Kidney glomerular epithelial cell (primary cell): ENCODE results near the gene EFR3B.
"Not testable (repeated sequence)": the region's sequence is repeated elsewhere in the genome, so short reads cannot be mapped to it uniquely, and the experiment has no call there.

Experiments
- DNase-seq: peaks from one replicate; lab custom pipeline; 2025; lab: John Stamatoyannopoulos, UW

Gene EFR3B

DNA sequence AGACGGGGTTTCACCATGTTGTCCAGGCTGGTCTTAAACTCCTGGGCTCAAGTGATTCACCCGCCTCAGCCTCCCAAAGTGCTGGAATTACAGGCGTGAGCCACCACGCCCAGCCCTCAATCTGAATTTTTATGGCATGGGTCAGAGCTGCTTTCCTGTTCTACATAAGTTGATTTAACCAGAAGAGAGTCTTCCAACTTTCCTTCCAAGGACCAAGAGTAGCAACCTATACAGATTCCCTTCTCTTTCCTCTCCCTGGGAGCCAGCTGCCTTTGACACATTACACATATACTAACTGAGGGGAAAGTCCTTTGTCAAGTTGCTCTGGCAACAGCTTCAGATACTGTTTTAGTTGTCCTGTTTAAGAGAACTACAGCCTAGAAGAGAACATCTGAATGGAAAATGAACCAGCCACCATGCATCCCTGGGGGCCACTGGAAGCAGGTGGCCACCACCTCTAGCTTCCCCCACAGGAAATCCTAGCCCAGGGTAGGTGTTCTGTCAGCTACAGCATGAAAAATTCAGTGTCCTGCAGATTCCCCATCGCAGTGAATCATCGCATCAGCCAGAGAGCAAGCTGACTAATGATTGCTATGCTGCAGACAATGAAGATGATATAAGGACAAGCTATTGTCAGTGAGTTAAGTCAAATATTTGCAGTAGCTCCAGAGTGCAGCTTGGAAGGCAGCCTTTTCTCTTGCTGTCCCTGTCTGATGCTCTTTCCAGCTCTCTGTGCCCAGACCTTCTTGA lies 63.6 kb downstream of the EFR3B start:
- peak; percentile 70 for DNase-seq

DNA sequence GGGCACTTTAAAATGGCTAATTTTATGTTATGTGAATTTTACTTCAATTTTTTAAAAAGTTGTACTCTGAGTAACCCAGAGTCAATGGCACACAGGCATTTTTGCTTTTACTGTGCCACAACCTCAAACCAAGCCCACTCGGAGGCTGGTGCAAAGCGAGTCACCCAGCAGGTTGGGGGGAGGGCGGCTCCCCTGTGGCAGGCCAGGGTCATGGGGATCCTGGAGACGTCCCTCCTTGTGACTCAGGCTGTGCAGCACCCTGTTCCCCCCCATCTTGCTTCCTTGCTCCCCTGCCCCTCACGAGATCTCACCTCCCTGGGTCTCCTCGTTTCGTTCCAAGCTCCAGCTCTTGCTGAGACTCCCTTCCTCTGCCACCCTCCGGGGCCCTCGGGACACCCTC lies 67.9 kb downstream of the EFR3B start:
- DNase-seq: no peak

DNA sequence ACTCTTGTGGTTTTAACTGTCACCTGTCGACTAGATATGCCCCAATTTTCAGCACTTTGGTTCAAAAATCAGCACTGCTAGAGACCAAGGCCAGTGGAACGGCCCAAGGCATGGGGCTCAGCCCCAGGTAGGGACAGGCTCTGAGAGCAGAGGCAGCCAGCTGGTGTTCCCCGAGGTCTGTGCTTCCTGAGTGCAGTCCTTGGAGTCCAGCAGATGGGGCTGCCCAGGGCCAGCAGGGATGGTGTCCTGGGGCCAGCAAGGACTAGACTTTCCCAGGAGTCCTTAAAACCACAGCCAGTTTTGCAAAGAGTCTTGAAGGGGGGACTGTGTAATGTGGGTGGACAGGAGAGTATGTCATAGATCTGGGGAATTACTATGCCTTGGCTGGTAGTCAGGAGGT lies 70.2 kb downstream of the EFR3B start:
- no peak for DNase-seq

DNA sequence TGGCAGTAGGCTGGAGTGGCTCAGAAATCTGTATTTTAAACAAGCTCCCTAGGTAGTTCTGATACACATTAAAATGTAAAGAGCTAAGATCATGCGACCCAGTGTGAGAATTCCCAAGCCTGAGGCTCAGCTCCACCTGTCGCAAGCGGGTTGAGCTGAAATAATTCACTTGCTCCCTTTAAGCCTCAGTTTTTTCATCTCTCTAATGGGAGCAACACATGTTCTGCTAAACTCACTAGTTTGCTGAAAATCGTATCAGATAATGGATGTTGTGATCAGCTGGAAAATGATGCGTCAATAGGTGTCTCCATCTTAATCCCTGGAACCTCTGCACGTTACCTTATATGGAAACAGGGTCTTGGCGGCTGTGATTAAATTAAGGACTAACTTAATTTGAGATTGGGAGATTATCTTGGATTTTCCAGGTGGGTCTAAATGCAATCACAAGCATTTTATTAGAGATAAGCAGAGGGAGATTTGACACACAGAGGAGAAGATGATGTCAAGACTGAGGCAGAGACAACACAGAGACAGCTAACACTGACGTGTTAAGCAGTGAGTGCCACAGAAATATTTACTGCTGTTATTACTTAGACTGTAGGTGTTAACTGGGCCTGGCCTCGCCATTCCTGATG lies 73.5 kb downstream of the EFR3B start:
- no peak for DNase-seq

DNA sequence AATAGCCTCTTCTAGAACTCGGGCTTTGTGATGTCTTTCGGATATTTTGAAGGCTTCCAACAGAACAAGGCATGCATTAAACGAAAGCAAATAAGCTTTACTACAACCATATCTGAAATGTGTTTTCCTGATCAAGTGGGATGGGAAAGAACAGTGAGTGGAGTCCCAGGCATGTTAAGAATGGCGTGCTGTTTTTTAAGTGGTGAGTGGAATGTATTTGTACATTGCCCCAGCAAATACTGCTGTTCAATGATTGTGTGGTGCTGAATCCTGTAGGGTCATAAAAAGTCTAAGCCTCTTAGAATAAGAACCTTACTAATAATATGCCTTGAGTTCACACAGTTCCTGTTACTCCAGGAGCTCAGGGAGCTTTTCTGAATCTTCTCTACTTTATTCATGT lies 74.0 kb downstream of the EFR3B start:
- DNase-seq: no peak

DNA sequence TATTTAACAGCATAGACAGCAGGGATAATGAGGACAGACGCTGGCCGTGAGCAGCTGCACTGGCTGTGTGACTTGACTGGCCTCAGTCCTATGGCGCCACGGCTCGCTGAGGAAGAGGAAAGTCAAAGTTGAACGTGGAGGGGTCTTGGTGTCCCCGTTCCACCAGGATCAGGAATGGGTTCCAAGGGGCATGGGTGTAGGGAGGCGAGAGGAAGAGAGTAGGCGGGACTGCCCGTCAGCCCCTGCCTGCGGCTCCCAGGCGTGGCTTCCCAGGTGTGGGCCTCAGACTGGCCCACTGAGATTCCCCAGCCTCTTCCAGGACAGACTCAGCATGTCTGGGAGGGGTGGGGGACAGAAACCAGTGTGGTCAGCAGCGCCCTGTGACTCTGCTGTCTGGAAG lies 75.1 kb downstream of the EFR3B start:
- DNase-seq: no peak

DNA sequence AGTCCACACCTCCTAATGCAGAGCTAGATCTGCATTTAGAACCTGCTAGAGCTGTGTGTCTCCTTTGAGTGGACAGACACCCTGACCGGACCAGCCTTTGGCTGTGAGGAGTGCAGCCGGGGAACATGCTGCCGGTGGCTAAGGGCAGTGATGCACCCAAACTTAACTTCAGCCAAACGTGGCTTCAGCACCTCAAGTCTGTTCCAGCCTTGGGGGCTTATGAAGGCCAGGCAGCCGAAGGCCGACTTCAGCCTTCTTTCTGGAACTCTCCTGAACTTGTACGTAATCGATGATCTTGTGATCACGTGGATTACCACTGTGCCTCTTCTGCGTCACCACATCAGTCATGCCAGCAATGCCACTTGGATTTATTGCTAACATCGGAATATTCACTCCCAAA lies 77.4 kb downstream of the EFR3B start:
- DNase-seq: no peak

DNA sequence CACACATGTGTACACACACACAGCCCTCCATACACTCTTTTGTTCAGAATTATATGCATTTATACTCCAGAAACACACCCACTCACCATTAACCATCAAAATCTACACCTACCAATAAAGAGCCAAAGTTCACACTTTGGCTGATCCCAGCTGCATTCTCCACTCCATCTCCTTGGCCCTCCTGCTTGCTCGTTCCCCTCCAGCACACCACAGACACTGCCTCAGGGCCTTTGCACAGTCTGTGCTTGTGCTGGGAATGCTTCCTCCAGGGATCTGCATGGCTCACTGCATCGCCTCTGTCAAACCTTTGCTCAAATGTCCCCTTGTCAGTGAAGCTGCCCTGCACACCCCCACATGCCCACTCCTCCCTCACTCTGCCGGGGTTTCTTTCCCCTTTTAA lies 80.5 kb downstream of the EFR3B start:
- no peak for DNase-seq

DNA sequence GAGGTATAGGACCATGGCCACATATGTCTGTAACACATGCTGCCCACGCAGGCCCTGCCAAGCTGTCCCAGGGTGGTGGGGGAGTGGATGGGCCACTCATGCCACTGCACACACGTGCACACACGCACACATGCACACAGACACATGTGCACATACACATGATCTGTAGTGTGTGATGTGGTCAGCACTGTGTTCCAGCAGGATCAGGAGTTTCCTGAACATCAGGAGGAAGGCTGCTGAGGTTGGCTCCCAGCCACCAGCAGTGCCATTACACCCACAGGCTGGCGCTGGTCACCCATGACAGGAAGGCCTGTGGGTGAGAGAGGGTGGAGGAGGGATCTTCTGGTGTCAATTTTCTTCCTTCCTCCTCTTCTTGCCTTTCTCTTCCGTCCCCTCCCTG lies 81.8 kb downstream of the EFR3B start:
- no peak for DNase-seq

DNA sequence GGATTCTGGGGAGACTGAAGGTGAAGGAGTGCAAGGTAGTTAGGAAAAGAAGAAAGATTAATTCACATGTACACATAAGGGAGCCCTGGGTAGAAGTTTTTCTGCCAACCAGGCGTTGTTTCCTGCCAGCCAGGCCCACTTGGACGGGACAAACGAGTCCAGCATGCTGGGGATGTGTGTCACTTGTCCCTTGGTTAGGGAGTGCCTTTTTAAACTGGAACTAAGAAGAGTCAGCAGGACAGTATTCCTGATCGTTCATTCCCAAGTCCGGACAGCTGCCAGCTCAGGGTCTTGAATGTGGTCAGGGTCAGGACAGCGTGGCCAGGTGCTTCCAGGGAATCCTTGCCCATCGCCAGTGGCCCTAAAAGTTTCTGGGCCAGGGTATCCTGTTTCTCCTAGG lies 83.3 kb downstream of the EFR3B start:
- no peak for DNase-seq

DNA sequence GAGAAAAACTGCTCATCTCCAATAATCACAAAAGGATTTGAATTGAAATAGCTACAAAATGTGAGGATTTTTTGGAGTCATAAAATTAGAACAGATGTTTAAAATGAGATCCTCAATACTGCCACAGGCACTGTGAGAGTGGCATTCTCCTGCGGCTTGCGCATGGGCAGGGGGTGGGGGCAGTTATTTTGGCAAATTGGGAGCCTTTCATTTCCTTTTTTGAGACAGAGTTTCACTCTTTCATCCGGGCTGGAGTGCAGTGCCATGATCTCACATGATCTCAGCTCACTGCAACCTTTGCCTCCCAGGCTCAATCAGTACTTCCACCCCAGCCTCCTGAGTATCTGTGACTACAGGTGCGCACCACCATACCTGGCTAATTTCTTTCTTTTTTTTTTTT lies 84.1 kb downstream of the EFR3B start:
- DNase-seq: no peak

DNA sequence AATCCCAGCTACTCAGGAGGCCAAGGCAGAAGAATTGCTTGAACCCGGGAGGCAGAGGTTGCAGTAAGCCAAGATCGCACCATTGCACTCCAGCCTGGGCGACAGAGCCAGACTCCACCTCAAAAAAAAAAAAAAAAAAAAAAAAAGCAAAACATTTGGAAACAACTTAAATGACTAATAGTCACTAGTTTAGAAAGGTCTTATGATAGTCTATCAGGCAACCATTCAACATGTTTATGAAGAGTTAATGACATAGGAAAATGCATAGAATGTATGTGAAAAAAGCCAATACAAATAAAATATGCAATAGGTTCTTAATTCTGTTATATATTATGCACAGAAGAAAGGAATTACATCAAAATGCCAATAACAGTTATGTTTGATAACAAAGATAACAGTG lies 85.2 kb downstream of the EFR3B start:
- DNase-seq: not testable (repeated sequence)

DNA sequence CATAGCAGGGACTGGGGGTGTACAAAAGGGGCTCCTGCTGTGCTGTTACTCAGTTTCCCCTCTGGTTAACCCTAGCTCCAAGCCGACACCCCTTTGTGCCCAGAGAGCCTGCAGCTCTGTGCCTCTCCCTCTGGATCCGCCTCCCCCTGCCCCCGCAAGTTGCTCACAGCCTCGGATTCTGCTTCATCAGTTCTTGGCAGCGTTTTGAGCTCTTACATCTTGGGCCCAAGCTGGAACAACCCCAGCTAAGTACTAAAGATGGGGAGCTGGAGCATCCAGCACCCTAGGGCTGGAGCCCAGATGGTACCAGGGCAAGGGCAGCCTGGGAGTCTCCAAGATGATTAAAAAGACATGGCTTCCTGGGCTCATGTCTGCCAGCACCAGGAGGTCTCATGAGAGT lies 85.8 kb downstream of the EFR3B start:
- DNase-seq: no peak

DNA sequence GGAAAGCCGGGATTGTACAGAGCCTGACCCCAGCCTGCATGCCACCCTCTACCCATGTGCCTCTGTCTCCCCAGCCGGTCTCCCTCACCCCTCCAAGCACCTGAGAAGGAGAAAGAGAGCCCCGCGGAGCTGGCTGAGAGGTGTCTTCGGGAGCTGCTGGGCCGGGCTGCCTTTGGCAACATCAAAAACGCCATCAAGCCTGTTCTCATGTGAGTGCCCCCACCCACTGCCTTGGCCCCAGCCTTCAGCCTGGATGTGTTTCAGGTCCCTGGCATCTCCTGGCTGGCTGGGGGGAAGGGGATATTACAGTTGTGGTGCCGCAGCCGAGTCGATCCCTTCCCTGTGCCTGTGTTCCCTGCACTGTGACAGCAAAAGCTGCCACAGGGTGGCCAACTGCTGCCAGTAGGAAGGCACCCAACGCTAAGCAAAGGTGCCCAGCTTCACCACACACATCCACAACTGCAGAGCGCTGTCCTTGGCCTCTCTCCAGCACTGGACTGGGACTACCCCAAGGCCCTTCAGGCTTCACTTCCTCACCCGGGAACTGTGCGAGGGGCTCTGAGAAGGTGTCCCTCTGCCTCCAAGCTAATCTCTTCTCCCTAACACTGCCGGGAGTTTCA lies 88.1 kb downstream of the EFR3B start:
- no peak for DNase-seq

DNA sequence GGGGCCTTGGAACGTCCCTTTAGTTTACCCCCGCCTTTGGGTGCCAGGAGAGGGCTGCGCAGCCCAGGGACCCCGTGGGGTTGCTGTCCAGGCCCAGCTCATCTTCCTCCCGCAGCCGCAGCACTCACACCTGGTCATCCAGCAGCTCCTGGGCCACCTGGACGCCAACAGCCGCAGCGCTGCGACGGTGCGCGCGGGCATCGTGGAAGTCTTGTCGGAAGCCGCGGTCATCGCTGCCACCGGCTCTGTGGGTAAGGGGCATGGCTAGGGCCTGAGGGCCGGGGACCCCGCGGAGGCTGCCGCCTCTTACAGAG lies 89.3 kb downstream of the EFR3B start:
- no peak for DNase-seq

DNA sequence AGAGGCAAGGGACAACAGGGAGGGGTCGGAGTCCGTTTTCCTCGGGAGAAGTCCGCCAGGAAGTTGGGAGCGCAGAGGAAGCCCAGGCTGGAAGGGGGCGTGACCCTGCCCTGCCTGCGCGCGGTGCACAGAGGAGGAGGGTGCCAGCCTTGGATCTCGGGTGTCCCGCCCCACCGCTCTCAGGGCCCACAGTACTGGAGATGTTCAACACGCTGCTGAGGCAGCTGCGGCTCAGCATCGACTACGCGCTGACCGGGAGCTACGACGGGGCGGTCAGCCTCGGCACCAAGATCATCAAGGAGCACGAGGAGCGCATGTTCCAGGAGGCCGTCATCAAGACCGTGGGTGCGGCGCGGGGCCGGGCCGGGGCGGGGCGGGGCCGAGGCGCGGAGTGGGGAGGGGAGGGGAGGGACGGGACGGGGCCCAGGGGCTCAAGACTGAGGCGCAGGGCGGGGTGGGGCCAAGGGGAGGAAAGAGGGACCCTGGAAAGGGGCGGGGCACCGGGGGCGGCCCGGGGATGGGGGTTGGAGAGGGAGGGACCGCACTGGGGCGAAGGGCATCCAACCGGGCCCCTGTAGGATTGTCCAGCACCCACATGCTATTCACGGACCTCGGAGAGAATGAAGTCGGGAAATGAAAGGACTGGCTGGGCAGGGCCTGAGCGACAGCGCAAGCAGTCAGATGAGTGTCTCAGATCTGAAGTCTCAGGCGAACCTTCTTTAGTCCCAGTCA lies 89.9 kb downstream of the EFR3B start:
- no peak for DNase-seq

DNA sequence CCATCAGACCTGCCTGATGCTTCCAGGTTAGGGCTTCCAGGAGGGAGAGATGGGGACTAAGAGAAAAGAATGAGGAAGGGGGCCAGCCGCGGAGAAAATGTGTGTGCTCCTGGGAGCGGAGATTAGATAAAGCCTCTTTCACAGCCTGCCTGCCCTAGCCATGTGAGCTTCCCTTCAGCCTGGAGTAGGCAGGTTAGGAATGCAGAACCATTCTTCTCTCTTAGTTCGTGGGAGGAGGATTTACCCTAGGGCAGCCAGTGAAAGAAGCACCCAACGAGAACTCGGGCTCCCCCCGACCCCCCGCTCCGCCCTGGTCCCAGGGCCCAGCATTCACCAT lies 90.4 kb downstream of the EFR3B start:
- DNase-seq: no peak

DNA sequence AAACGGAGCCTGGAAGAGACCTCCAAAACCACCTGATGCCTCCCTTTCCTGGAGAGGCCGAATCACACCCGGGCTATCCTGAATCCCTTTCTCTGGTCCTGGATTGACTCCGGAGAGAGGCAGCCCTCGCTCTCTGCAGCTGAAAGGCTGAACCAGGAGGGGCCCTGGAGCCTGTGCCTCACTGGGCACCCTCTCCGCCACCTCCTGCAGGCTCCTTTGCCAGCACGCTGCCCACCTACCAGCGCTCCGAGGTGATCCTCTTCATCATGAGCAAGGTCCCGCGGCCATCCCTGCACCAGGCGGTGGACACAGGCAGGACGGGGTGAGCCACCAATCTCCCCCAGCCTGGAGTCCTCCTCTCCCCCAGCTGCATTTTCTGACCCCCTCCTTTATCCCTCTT lies 90.8 kb downstream of the EFR3B start:
- no peak for DNase-seq

DNA sequence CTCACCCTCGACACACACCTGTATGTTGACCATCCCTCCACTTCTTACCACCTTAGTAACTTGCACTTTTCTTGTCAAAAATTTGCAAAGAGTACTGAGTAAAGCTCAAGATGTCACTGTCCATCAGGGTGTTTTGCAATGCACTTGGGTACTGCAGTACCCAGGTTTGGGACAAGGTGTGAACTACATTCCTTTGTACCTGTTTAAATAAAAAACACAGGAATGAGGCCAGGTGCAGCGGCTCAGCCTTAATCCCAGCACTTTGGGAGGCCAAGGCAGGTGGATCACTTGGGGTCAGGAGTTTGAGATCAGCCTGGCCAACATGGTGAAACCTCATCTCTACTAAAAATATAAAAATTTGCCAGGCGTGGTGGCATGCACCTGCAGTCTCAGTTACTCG lies 98.7 kb downstream of the EFR3B start:
- not testable (repeated sequence) for DNase-seq

DNA sequence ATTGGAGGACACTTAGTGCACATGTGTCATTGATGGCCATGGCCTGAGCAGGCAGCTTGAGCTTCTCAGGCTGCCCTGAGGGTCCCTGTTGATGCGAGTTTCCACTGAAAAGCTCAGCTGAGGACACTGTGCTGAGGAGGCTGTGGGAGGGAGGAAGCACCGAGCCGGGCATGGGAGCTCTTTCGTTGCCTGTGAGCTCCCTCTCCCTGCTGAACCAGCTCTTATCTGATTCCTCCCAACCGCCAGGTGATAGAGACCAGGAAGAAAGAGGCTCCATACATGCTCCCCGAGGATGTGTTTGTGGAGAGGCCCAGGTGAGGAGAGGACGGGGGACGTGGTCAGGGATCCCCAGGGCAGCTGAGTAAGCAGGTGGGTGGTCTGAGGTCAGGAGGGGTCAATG lies 99.2 kb downstream of the EFR3B start:
- DNase-seq: no peak

DNA sequence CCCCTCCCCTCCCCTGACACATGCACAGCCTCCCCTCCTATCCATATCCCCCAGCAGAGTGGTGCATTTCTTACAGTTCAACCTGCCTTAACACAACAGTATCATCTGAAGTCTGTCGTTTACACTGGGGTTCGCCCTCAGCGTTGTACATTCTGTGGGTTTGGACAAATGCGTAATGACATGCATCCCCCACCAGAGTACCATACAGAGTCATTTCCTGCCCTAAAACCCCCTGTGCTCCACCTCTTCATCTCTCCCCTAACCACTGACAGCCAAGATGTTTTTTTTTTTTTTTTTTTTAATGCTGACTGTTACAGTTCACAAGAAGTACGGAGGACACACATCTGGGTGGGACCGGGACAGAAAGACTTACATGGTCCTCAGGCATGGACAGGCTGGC lies 103.9 kb downstream of the EFR3B start:
- no peak for DNase-seq

DNA sequence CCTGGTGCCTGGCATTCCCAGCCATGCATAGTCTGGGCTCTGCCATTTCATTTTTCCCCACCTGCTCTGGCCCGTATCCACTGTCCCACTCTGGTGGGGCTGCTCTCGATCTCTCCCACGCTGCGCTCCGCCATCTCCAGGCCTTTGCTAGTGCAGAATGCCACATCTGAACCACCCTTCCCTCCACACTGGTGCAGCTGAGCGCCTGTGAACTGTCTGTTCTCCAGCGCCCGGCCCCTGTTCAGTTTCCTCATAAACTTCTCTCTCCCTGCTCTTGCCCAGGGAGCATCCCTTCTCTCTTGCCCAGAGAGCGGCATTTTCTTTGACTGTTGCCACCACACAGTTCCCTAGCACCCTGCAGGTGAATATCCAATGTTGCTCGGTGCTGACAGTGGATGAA lies 105.0 kb downstream of the EFR3B start:
- DNase-seq: no peak

DNA sequence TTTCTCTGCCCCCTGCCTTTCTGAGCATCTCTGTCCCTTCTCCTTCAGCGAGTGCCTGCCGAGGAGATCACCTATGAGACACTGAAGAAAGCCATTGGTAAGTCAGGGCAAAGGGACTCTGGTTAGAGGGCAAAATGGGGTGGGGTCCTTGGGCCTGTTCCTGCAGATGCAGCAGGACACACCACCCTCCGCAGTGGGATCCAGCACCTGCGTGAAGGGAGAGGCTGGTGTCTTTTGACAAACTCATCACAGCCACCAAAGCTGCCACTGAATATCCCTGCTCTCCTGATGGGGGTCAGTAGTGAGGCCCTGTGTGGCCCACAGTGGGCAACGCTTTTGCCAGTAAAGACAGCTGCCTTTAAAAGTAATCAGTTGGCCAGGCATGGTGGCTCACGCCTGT lies 107.8 kb downstream of the EFR3B start:
- no peak for DNase-seq
